Muscle layer of duodenum (tissue), 2 donors: Measurements from ENCODE around the gene CNOT6.

Experiments
- H3K27ac ChIP-seq: one replicate; pipeline ENCODE4 v1.7.0; 2013; ENCODE audit warnings: mild to moderate bottlenecking, low read length
- H3K27me3 ChIP-seq: one replicate; pipeline ENCODE4 v1.7.0; 2013; ENCODE audit warnings: low read depth, mild to moderate bottlenecking, control low read depth, low read length
- H3K36me3 ChIP-seq, 2 donors: one replicate each; pipeline ENCODE4 v1.7.0; 2013; ENCODE audit warnings: low read length in 2 of 2, control low read depth in 1 of 2, mild to moderate bottlenecking in 1 of 2; ENCODE audit not compliant: insufficient read depth in 2 of 2, control insufficient read depth in 1 of 2
- H3K4me1 ChIP-seq, 2 donors: one replicate each; pipeline ENCODE4 v1.7.0; 2013; ENCODE audit warnings: low read length in 2 of 2, mild to moderate bottlenecking in 2 of 2, control low read depth in 1 of 2, moderate library complexity in 1 of 2; ENCODE audit not compliant: insufficient read depth in 2 of 2, control insufficient read depth in 1 of 2
- H3K4me3 ChIP-seq, 2 donors: one replicate each; pipeline ENCODE4 v1.7.0; 2013; ENCODE audit warnings: low read length in 2 of 2, low read depth in 1 of 2, mild to moderate bottlenecking in 1 of 2
- H3K9me3 ChIP-seq, 2 donors: one replicate each; pipeline ENCODE4 v1.7.0; 2013; ENCODE audit warnings: low read length in 2 of 2, control low read depth in 1 of 2, mild to moderate bottlenecking in 1 of 2; ENCODE audit not compliant: control insufficient read depth in 1 of 2
- donor health status: healthy.

CNOT6 gene

DNA sequence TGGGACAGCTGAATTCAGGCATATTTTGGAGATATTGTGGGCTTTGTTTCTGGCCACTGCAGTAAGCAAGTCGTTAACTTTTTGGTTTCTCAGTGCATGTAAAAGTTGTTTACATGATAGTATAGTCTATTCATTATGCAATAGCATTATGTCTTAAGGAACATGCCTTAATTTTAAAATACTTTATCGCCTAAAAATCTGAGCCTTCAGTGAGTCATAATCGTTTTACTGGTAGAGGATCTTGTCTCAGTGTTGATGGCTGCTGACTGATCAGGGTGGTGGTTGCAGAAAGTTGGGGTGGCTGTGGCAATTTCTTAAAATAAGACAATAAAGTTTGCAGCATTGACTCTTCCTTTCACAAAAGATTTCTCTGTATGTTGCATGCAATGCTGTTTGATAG, 92.0 kb downstream of the CNOT6 start:
- Histone ChIP-seq H3K9me3 (peaks cover 4 to 16% of the 10 kb centered on the region in 2 donors), H3K4me3 (no peak overlapping the region), H3K27me3 (peaks cover 18% of the 10 kb centered on the region), H3K36me3 (no peaks in the 10 kb centered on the region), H3K4me1 (peaks cover 0 to 15% of the 10 kb centered on the region in 2 donors), H3K27ac (no peak overlapping the region)

DNA sequence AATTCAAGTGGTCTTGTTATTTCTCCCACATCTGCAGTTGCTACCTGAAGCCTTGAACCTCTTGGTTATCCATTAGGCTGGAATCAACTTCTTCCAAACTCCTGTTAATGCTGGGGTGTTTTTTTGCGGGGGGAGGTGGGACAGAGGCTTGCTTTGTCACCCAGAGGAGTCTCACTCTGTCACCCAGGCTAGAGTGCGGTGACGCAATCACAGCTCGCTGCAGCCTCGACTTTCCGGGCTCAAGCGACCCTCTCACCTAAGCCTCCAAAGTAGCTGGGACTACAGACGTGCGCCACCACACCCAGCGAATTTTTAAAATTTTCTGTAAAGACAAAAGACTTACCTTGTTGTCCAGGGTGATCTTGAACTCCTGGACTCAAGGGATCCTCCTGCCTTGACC, 92.7 kb downstream of the CNOT6 start:
- H3K36me3 ChIP-seq, result no peaks in the 10 kb centered on the region
- no peak overlapping the region for H3K27ac ChIP-seq
- H3K27me3 ChIP-seq, result peaks cover 19% of the 10 kb centered on the region
- peaks cover 4 to 16% of the 10 kb centered on the region in 2 donors for H3K9me3 ChIP-seq
- peaks cover 0 to 22% of the 10 kb centered on the region in 2 donors for H3K4me1 ChIP-seq
- H3K4me3 ChIP-seq, result no peak overlapping the region

DNA sequence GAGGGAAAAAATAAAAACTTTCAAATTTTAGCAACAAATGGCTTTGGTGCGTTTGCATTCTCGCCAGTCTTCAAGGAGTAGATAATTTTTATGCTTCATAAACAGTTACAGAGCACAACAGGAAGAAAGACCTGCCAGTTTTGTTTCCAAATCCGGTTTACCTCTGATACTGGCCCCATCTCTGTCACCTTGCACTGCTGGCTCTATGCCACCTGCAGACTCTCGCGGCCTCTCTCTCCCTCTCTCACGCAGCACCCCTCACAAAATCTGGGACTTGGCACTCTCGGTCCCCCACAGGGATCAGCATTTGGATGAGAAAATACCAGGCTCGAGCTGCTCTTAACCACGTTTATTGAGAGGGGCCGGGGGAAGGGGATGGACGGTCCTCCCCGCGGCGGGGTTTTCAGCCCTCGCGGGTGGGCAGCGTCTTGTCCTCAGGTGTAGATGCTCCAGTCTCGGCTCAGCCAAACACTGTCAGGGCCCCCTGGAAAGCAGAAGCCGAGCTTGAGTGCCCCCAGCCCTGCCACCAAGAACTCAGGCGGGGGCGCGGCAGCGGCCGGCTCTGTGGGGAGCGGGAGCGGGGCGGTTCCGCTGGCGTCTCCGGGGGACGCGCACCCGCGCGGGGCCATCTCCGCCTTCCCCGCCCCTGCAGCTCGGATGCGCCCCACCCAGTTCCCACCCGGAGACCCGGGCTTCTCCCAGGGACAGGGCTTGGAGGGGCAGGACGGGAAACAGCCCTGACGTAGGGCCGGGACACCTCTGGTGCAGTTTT, 95.8 kb downstream of the CNOT6 start:
- H3K27me3 ChIP-seq, result peaks cover 23% of the 10 kb centered on the region

DNA sequence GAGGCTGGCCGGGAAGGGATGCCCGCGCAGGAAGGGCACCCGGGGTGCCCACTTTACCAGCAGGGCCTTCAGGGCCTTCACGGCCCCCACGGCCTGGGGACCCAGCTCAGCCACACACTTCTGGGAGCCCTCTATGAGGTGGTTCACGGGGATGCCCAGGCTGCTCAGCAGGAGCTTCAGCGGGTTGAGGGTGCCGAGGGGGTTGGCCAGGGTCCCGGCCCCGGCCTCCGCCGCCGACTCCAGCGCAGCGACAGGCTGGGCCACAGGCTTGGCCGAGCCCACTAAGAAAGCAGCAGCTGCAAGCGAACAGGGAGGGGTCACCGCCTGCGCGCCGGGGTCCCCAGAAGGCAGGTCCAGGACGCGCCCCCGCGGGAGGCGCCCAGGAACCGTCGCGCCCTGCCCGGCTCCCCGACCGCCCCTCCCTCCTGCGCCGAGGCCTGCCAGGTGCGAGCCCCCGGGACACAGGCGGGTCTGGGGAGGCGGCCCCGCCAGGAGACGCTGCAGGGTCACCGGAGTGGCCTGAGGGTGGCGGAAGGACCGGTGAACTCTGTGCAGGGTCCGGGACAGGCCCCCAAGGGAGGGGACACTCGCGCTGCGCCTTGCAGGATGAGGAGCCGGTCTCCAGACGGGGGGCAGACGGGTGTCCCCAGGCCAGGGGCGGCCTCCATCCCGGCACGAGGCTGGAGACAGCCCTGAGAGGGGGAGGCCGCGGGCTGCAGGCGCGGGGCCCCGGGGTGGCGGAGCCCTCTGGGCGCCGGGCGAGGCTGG, 96.5 kb downstream of the CNOT6 start:
- Histone ChIP-seq H3K36me3 (no peaks in the 10 kb centered on the region), H3K27ac (no peak overlapping the region), H3K4me3 (peak overlapping the region in 1 of 2 donors; percentile 45), H3K4me1 (peaks cover 0 to 22% of the 10 kb centered on the region in 2 donors), H3K9me3 (peaks cover 2% of the 10 kb centered on the region in 2 donors), H3K27me3 (peaks cover 23% of the 10 kb centered on the region)

More for the DNA sequence above, 95.8 kb downstream of the CNOT6 start:
- H3K36me3 ChIP-seq, result no peaks in the 10 kb centered on the region
- H3K4me3 ChIP-seq, result peak overlapping the region in 1 of 2 donors; percentile 45
- H3K4me1 ChIP-seq, result peaks cover 0 to 22% of the 10 kb centered on the region in 2 donors
- peaks cover 4 to 9% of the 10 kb centered on the region in 2 donors for H3K9me3 ChIP-seq
- no peak overlapping the region for H3K27ac ChIP-seq

DNA sequence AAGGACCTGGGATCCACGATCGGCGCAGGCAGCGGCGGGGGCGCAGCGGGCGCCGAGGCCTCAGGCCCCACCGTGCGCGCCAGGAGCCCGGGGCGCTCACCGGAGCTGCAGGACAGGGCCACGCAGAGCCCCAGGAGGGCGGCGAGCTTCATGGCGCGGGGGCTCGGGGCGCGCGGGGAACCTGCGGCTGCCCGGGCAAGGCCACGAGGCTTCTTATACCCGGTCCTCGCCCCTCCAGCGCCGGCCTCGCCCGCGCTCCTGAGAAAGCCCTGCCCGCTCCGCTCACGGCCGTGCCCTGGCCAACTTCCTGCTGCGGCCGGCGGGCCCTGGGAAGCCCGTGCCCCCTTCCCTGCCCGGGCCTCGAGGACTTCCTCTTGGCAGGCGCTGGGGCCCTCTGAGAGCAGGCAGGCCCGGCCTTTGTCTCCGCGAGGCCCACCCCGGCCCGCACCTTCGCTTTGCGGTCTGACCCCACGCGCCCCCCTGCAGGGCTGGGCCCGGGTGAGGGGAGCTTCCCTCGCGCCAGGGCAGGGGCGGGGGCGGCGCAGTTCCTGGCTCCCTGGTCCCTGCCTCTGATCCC, 97.2 kb downstream of the CNOT6 start, which contains the start of gene SCGB3A1:
TSS of gene SCGB3A1 (minus strand) at position 189 of the 577 bp plus-strand sequence. CDS start at position 152, 37 bp downstream.
- peak within 1 kb of the TSS in 1 of 2 donors; percentile 45 for H3K4me3 ChIP-seq
- peaks cover 23% of the 10 kb centered on the region for H3K27me3 ChIP-seq
- H3K4me1 ChIP-seq, result peaks cover 0 to 22% of the 10 kb centered on the region in 2 donors
- H3K9me3 ChIP-seq, result no peaks in the 10 kb centered on the region
- H3K27ac ChIP-seq, result no peak within 1 kb of the TSS
- no peaks in the 10 kb centered on the region for H3K36me3 ChIP-seq

DNA sequence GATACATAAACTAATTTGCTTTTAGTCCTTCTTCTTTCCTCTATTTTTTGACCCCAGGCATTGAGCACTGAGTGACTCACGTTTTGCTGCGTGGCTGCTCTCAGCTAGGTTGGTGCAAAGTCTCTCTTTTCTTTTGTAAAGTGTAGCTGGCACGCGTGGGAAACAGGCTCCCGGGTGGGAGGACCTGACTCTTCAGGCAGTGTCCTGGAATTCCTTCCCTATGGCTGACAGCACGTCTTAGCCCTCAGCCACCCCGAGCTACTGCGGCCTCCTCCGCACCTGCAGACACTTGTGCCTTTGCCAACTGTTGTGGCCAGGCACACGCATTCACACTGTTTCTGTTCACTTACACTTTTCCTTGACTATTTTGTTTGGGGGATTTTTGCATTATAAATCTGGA, 98.0 kb downstream of the CNOT6 start:
- Histone ChIP-seq H3K4me3 (no peak overlapping the region), H3K4me1 (peaks cover 0 to 22% of the 10 kb centered on the region in 2 donors), H3K27ac (no peak overlapping the region), H3K27me3 (peaks cover 23% of the 10 kb centered on the region), H3K9me3 (no peaks in the 10 kb centered on the region), H3K36me3 (no peaks in the 10 kb centered on the region)

DNA sequence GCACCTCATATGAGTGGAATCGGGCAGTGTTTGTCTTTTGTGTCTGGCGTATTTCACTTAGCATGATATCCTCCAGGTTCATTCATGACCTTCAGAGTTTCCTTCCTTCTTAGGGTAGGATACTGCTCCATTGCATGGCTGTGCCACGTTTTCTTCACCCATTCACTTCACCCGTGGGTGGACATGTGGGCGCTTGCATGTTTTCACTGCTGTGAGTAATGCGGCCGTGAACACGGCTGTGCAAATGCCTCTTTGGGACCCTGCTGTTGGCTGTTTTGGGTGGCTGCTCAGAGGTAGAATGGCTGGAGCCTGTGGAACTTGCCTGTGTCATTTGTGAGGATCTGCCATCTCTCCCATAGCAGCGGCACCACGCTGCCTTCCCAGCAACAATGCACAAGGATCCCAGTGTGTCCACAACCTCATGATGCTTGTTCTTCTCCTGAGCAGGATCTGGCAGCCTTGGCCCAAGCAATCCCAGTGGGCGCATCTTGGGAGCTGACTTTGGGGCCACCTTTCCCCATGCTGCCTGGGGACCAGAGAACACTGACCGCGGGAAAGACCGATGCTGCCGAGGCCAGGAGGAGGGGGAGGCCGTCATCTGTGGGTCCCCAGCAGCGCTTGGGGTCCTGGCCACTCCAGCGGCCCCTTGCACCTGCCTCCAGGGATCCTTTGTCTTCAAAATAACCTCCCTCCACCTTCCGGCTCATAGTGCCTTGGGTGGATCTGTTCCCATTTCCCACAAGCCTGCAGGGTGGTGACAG, 99.4 kb downstream of the CNOT6 start:
- Histone ChIP-seq H3K9me3 (no peaks in the 10 kb centered on the region), H3K27ac (no peak overlapping the region), H3K4me3 (no peak overlapping the region), H3K4me1 (peaks cover 0 to 22% of the 10 kb centered on the region in 2 donors), H3K27me3 (peaks cover 23% of the 10 kb centered on the region), H3K36me3 (no peaks in the 10 kb centered on the region)

DNA sequence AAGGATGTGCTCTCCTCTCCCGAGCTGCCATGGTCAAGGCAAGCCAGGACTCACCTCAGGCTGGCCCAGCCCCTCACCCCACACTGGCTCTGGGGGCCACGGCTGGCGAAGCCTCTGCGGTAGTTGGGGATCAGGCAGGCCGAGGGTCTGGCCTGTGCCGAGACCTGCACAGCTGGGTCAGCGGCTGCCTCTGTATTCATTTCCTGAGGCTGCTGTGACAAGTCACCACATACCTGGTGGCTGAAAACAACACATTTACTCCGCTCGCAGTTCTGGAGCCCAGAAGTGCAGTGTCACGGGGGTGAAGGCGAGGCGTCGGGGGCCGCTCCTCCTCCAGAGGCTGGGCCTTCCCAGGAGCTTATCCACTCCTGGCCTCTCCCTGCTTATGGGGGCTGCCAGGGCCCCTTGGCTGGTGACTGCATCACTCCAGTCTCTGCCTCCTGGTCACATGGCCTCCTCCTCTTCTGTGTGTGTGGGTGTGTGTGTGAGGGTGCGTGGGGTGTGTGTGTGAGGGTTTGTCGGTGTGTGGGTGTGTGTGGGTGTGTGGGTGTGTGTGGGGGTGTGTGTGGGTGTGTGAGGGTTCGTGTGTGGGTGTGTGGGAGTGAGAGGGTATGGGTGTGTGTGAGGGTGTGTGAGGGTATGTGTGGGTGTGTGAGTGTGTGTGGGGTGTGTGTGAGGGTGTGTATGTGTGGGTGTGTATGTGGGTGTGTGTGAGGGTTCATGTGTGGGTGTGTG, 100.3 kb downstream of the CNOT6 start:
- no peak overlapping the region for H3K27ac ChIP-seq
- H3K4me3 ChIP-seq, result no peak overlapping the region
- peaks cover 21% of the 10 kb centered on the region for H3K27me3 ChIP-seq
- H3K4me1 ChIP-seq, result peaks cover 0 to 22% of the 10 kb centered on the region in 2 donors
- no peaks in the 10 kb centered on the region for H3K36me3 ChIP-seq
- H3K9me3 ChIP-seq, result no peaks in the 10 kb centered on the region

DNA sequence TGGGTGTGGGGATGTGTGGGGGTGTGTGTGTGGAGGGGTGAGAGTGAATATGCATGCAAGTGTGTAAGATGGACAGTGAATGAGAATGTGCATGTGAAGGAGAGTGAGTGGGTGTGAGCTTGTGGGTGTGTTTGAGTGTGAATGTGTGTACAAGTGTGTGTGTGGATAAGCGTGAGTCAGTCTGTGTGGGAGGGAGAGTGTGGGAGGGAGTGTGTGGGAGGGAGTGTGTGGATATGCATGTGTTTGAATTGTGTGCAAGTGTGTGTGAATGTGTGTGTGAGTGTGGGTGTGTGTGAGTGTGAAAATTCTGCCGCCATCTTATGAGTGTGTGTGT, 100.8 kb downstream of the CNOT6 start:
- Histone ChIP-seq H3K36me3 (no peaks in the 10 kb centered on the region), H3K4me1 (peaks cover 0 to 18% of the 10 kb centered on the region in 2 donors), H3K9me3 (no peaks in the 10 kb centered on the region), H3K27ac (no peak overlapping the region), H3K4me3 (no peak overlapping the region), H3K27me3 (peaks cover 15% of the 10 kb centered on the region)

DNA sequence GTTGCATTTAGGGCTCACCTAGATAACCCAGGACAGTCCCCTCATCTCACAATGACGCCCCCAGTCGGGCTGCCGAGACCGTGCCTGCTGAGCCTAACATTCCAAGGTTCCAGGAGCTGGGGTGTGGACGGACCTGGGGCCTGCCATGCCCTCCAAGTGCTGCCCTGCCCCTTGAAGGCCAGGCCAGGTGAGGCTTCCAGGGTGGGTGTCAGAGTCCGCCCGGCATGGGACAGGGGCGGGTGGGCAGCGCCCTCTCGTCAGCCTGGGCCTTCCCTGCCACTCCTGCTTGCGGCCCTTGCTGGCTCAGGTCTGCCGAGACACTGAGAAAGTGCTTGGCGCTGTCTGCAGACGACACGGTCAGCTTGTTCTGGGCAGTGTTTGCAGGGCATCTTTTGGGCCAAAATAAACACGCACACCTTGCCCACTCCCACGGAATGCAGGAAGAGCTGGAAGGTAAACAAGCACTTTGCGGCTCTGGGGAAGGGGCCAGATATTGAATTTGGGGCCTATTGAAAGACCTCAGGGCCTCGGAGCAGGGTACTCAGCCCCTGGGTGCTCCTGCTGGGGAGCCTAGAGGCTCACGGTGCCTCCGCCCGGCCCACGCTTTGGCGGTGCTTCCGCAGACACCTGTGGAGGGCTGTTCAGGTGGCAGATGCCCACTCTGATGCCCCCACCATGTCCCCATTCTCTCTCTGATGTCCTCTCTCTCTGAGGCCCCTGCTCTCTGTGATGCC, 101.4 kb downstream of the CNOT6 start:
- peaks cover 10% of the 10 kb centered on the region for H3K27me3 ChIP-seq
- H3K4me1 ChIP-seq, result peaks cover 0 to 13% of the 10 kb centered on the region in 2 donors
- H3K27ac ChIP-seq, result no peak overlapping the region
- H3K36me3 ChIP-seq, result no peaks in the 10 kb centered on the region
- H3K4me3 ChIP-seq, result no peak overlapping the region
- no peaks in the 10 kb centered on the region for H3K9me3 ChIP-seq
